KG1 (cell line): ENCODE measurements around the gene GALNT1.
A peak's percentile ranks its signal among the peaks of the same experiment; 100 is the strongest.

Experiments
- DNase-seq: peaks from one replicate; lab custom pipeline; 2025; lab: John Stamatoyannopoulos, UW

Gene GALNT1

GRCh38 chr18:35756506-35757117, 175.1 kb downstream of the GALNT1 start:
- DNase-seq, result peak; percentile 44
